Cardiac muscle cell (in vitro differentiated cells and primary cell): Measurements from ENCODE around the gene SLC35C1. TPM values are rescaled to one million over a fixed set of nuclear protein-coding genes. Genes with fewer than 3 reads are reported as not detected.
"Not testable (repeated sequence)": the region's sequence is repeated elsewhere in the genome, so short reads cannot be mapped to it uniquely, and the experiment has no call there.

Experiments used
- DNase-seq, 2 donors: peaks; one replicate each; pipeline versions ENCODE4 v3.0.0 to v3.0.0-alpha.2; 2010 to 2017; ENCODE audit warnings: low read depth in 1 of 2, low spot score in 1 of 2
- H3K27ac ChIP-seq: fragments of 200-600 bp; sonication (generic); 2 replicates; pipeline ENCODE4 v1.5.1; 2016
- H3K27me3 ChIP-seq: fragments of 200-600 bp; sonication (generic); 2 replicates; pipeline ENCODE4 v1.6.0; 2016; ENCODE audit warnings: control low read depth
- H3K36me3 ChIP-seq: fragments of 200-600 bp; sonication (generic); 2 replicates; pipeline ENCODE4 v1.5.1; 2016; ENCODE audit warnings: control low read depth
- H3K4me1 ChIP-seq: fragments of 200-600 bp; sonication (generic); 2 replicates; pipeline ENCODE4 v1.8.1; 2017; ENCODE audit warnings: low read depth, mild to moderate bottlenecking, mixed run types
- H3K4me3 ChIP-seq: fragments of 200-600 bp; sonication (generic); 2 replicates; pipeline ENCODE4 v1.5.1; 2016; ENCODE audit warnings: mild to moderate bottlenecking
- H3K9me3 ChIP-seq: fragments of 200-600 bp; sonication (generic); 2 replicates; pipeline ENCODE4 v1.5.1; 2017; ENCODE audit warnings: low read depth, mild to moderate bottlenecking, control low read depth
- CTCF ChIP-seq: IDR thresholded peaks from 2 replicates; pipeline ENCODE4 v1.5.1; 2012; ENCODE audit warnings: low read depth, mild to moderate bottlenecking, low read length
- polyA plus RNA-seq: library from polyadenylated mRNA; unstranded; fragments of >200 nt; fragmentation: Nextera tagmentation; extraction: Ambion mirVana; gene quantifications from 2 replicates; pipeline ENCODE4 v1.2.1, GENCODE V29; 2016
- total RNA-seq: library from RNA; depleted of rRNA; stranded (reverse); fragments of >200 nt; gene quantifications from 2 replicates; pipeline ENCODE4 v1.2.3, GENCODE V29; 2016

Gene SLC35C1
- total and polyA plus RNA-seq, 2 experiments from 2014 or later: 8.1 to 15.1 TPM

GRCh38 chr11:45832811-45833441 lies 28.0 kb downstream of the SLC35C1 start:
- Histone ChIP-seq H3K27me3 (peaks cover 4% of the 10 kb centered on the region), H3K36me3 (no peaks in the 10 kb centered on the region), H3K27ac (no peak overlapping the region), H3K4me3 (no peak overlapping the region), H3K4me1 (no peaks in the 10 kb centered on the region), H3K9me3 (no peaks in the 10 kb centered on the region)
- no peak for DNase-seq
- no peak for TF ChIP-seq CTCF

GRCh38 chr11:45833761-45834160 lies 28.8 kb downstream of the SLC35C1 start:
- Histone ChIP-seq H3K4me3 (no peak overlapping the region), H3K36me3 (no peaks in the 10 kb centered on the region), H3K4me1 (no peaks in the 10 kb centered on the region), H3K27me3 (peaks cover 4% of the 10 kb centered on the region), H3K27ac (no peak overlapping the region), H3K9me3 (no peaks in the 10 kb centered on the region)
- no peak for TF ChIP-seq CTCF
- no peak for DNase-seq

- H3K27me3 ChIP-seq: peaks cover 4% of the 10 kb centered on the region
- H3K4me3 ChIP-seq: no peak overlapping the region
- no peaks in the 10 kb centered on the region for H3K9me3 ChIP-seq
- no peaks in the 10 kb centered on the region for H3K36me3 ChIP-seq
- no peak for TF ChIP-seq CTCF
- no peak overlapping the region for H3K27ac ChIP-seq
- DNase-seq: no peak
- H3K4me1 ChIP-seq: no peaks in the 10 kb centered on the region
Measured at GRCh38 chr11:45834298-45834756, 29.4 kb downstream of the SLC35C1 start.

- Histone ChIP-seq H3K27ac (no peak overlapping the region), H3K27me3 (peaks cover 4% of the 10 kb centered on the region), H3K4me1 (no peaks in the 10 kb centered on the region), H3K4me3 (no peak overlapping the region), H3K36me3 (no peaks in the 10 kb centered on the region), H3K9me3 (no peaks in the 10 kb centered on the region)
- no peak for TF ChIP-seq CTCF
- DNase-seq: no peak
Measured at GRCh38 chr11:45839204-45839603, 34.3 kb downstream of the SLC35C1 start.

- H3K27me3 ChIP-seq, DNase-seq, H3K4me3 ChIP-seq, H3K4me1 ChIP-seq, H3K36me3 ChIP-seq, H3K9me3 ChIP-seq, H3K27ac ChIP-seq: not testable (repeated sequence)
Measured at GRCh38 chr11:45840251-45840650, 35.3 kb downstream of the SLC35C1 start.

GRCh38 chr11:45843158-45843924 lies 38.4 kb downstream of the SLC35C1 start:
- Histone ChIP-seq H3K27me3 (peaks cover 16% of the 10 kb centered on the region), H3K9me3 (no peaks in the 10 kb centered on the region), H3K36me3 (no peaks in the 10 kb centered on the region), H3K4me3 (no peak overlapping the region), H3K4me1 (peaks cover 2% of the 10 kb centered on the region), H3K27ac (no peak overlapping the region)
- DNase-seq: peak; percentile 92 to 93
- peak; percentile 96 for TF ChIP-seq CTCF
